Measurements from ENCODE around the gene KCNQ1. TPM values are rescaled to one million over a fixed set of nuclear protein-coding genes. Genes with fewer than 3 reads are reported as not detected.
A peak's percentile ranks its signal among the peaks of the same experiment; 100 is the strongest.

The KCNQ1 gene
- total RNA-seq, 2 experiments from 2014 or later, result 9.1 to 10.9 TPM

DNA sequence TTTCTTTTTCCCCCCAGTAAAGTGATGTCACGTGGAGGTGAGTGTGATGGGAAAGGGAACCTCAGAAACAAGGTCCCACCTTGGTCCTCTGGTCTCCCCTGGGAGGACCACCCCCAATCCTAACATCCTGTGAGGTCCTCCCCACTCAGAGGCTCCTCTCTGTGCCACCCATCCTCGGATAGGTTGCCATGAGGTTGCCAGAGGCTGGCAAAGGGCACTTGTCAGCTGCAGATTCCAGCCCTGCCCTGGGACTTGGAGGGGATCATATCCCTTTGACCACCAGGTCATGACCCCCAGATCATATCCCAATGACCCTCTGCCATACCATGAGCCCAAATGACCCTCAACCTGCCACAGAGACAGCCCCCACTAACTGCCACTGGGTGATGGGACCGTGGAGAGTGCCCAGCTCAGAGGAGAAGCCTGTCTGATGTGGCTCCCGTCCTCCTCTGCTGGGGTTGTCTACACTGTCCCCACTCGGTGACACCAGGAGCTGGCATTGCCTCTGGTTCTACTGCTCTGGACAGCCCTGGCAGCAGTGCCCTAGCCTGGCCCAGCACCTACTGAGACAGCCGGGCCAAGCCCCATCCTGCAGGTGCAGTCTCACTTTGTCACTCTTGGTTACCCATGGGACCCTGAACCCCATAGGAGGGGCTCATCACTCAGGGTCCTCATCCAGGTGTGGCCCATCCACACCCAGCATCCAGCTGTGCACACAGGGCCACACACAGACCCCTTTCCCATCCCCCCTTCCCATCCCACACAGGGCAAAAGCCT, 345.2 kb downstream of the KCNQ1 start:
- no peak overlapping the region for H3K4me3 Mint-ChIP-seq
- H3K36me3 Mint-ChIP-seq (ENCODE audit: low read depth), result no peaks in the 10 kb centered on the region
- ATAC-seq (no peak), DNase-seq (peak; percentile 4)
- intact Hi-C loops (cut with DNase I, micrococcal nuclease), result no loop called here
- H3K9me3 Mint-ChIP-seq (ENCODE audit: low read depth), result no peaks in the 10 kb centered on the region
- H3K4me1 Mint-ChIP-seq, result no peaks in the 10 kb centered on the region
- ChIA-PET POLR2A (no interaction called here), CTCF (no interaction called here)
- H3K27me3 Mint-ChIP-seq, result no peaks in the 10 kb centered on the region
- no peak overlapping the region for H3K27ac Mint-ChIP-seq

DNA sequence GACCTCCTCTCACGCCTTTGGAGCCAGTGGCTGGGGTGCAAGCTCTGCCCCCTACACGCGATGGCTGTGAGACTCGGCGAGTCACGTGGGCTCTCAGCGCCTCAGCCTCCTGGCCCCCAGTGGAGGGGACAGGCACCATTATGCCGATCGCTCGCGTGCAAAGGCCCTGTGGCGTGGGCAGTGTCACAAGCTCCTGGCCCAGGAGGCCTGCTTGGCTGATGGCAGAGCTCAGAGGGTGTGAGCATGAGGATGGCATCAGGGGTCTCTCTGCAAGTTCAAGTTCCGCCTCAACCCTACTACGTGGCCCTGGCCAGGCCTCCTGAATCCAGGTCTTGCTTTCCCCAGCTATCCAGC, 345.7 kb downstream of the KCNQ1 start:
- Mint-ChIP-seq H3K4me1 (no peaks in the 10 kb centered on the region), H3K27me3 (no peaks in the 10 kb centered on the region), H3K9me3 (ENCODE audit: low read depth) (no peaks in the 10 kb centered on the region), H3K27ac (no peak overlapping the region), H3K36me3 (ENCODE audit: low read depth) (no peaks in the 10 kb centered on the region), H3K4me3 (no peak overlapping the region)
- DNase-seq (peak; percentile 3), ATAC-seq (no peak)
- ChIA-PET CTCF (no interaction called here), POLR2A (no interaction called here)
- intact Hi-C loops (cut with DNase I, micrococcal nuclease), result no loop called here

DNA sequence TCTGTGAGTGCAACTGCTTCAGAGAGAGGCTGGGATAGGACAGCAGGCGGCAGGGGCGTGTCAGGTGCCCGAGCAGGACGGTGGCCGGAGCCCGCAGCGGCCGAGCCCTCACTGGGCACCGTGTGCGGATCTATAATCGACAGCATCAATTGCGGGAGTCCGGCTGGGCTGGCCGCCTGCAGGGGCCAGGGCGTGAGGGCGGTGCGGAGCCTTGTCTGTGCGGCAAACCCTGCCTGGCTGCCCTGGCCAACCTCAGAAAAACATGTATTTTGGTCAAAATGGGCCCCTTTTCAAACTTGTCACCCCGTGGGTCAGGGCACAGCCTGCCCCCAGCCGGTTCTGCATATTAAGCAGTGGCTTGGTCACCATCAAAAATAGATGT, 346.3 kb downstream of the KCNQ1 start:
- H3K27me3 Mint-ChIP-seq, result no peaks in the 10 kb centered on the region
- no peak for ATAC-seq
- no peaks in the 10 kb centered on the region for H3K36me3 Mint-ChIP-seq (ENCODE audit: low read depth)
- ChIA-PET CTCF (no interaction called here), POLR2A (no interaction called here)
- H3K4me1 Mint-ChIP-seq, result no peaks in the 10 kb centered on the region
- H3K27ac Mint-ChIP-seq, result no peak overlapping the region
- intact Hi-C loops (cut with DNase I, micrococcal nuclease), result no loop called here
- H3K9me3 Mint-ChIP-seq (ENCODE audit: low read depth), result no peaks in the 10 kb centered on the region
- peak; percentile 6 for DNase-seq
- no peak overlapping the region for H3K4me3 Mint-ChIP-seq

DNA sequence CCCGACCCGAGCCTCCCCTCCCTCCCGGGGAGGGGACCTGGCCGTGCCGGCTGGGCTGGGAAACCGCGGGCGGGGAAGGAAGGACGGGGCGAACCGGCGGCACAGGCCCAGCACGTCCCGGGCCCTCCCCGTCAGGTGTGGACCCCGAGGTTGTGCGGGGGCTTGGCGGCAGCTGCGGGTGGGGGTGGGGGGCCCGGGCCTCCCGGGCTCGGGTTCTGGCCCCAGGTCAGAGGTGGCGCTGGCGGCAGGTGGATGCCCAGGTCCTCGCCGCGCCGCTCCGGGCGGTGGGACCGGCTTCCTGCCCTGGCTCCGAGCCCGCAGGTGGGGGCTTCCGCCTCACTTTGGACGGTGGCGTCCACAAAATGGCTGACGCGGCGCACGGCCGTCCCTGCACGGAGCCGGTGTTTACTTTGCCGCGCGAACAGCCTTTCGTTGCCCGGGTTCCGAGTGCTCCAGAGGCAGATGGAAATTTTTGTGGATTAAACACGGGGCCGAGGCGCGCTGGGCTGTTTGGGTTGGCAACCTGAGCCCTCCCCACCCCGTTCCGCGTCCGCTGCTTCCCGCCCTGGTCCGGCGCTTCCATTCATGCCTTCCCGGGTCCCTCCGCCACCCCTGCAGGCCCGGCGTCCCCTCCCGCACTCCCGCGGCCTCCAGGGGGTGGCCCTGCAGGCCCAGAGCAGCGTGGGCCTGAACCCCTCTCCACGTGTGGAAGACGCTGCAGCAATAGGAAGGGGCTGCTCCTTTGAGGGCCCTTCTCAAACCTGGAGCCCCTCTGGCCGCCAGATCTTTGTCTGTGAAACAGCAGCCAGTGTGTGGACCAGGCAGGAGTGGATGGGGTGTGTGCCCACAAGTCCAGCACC, 346.9 kb downstream of the KCNQ1 start:
- no peak overlapping the region for H3K27ac Mint-ChIP-seq
- peak; percentile 50 for DNase-seq

DNA sequence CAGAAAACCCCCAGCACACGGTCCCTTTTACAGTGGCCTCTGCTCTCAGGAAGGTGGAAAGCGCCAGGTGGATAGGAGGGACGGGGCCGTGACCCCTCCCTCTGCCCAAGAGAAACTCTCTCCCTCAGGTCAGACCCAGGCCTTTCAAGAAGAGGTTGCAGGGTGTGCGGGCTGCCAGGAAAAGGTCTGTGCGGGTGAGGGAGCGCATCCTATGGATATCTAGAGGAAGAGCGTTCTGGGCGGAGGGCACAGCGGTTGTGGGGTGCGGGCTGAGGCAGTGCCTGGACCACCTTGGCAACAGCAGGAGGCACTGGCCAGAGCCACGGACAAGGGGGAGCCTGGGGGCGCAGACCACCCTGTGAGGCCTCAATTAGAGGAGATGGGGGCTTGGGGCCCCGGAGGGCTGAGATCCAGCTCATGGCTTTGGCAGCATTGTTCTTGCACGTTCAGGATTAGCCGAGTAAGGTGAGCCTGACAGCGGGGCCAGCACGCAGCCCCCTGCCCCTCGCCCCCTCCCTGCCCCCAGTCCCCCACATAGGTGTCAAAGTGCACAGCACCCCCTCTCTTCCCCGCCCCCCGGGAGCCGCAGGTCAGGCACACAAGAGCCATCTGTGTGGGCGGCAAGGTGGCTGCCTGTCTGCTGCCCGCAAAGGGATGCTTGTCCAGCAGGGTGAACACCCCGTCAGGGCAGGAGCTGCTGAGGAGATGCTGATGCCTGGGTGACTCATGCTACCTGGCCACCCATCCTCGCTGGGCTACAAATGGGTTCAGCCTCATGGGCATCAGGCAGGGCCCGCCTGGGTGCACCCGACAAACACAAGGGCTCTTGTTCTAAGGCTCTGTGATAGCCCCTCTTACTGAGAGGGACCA, 347.8 kb downstream of the KCNQ1 start:
- H3K4me3 Mint-ChIP-seq, result peak overlapping the region; percentile 43
- ChIA-PET POLR2A (no interaction called here), CTCF (no interaction called here)
- H3K4me1 Mint-ChIP-seq, result no peaks in the 10 kb centered on the region
- ATAC-seq (no peak), DNase-seq (no peak)
- H3K36me3 Mint-ChIP-seq (ENCODE audit: low read depth), result no peaks in the 10 kb centered on the region
- intact Hi-C loops (cut with DNase I, micrococcal nuclease), result no loop called here
- H3K27ac Mint-ChIP-seq, result no peak overlapping the region
- no peaks in the 10 kb centered on the region for H3K27me3 Mint-ChIP-seq
- no peaks in the 10 kb centered on the region for H3K9me3 Mint-ChIP-seq (ENCODE audit: low read depth)

More for the DNA sequence above, 346.9 kb downstream of the KCNQ1 start:
- no peaks in the 10 kb centered on the region for H3K36me3 Mint-ChIP-seq (ENCODE audit: low read depth)
- no peaks in the 10 kb centered on the region for H3K4me1 Mint-ChIP-seq
- intact Hi-C loops (cut with DNase I, micrococcal nuclease), result no loop called here
- no peaks in the 10 kb centered on the region for H3K9me3 Mint-ChIP-seq (ENCODE audit: low read depth)
- ChIA-PET CTCF (no interaction called here), POLR2A (no interaction called here)
- H3K27me3 Mint-ChIP-seq, result no peaks in the 10 kb centered on the region
- H3K4me3 Mint-ChIP-seq, result peak overlapping the region; percentile 43
- peak; percentile 75 for ATAC-seq

DNA sequence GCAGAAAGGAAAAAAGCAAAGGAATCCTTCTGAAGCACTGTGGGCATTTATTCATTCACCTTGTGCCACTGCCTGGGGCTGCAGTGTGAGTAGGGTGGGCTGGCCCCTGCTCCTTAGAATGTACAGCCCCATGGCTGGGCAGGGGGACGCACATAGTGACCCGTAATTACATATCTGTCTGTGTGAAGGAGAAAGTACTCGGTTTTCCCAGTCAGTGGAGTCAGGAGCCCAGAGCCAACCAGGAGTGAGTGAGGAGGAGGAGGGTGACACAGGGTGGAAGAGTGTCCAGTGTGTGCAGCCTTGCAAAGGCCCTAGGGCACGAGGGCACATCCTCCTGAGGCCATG, 348.9 kb downstream of the KCNQ1 start:
- H3K4me3 Mint-ChIP-seq, result no peak overlapping the region
- no peak overlapping the region for H3K27ac Mint-ChIP-seq
- CTCF ChIA-PET, result no interaction called here
- intact Hi-C loops (cut with DNase I, micrococcal nuclease), result no loop called here
- H3K27me3 Mint-ChIP-seq, result no peaks in the 10 kb centered on the region
- DNase-seq (no peak), ATAC-seq (no peak)
- no peaks in the 10 kb centered on the region for H3K36me3 Mint-ChIP-seq (ENCODE audit: low read depth)
- H3K9me3 Mint-ChIP-seq (ENCODE audit: low read depth), result no peaks in the 10 kb centered on the region
- POLR2A ChIA-PET, result no interaction called here
- H3K4me1 Mint-ChIP-seq, result no peaks in the 10 kb centered on the region

DNA sequence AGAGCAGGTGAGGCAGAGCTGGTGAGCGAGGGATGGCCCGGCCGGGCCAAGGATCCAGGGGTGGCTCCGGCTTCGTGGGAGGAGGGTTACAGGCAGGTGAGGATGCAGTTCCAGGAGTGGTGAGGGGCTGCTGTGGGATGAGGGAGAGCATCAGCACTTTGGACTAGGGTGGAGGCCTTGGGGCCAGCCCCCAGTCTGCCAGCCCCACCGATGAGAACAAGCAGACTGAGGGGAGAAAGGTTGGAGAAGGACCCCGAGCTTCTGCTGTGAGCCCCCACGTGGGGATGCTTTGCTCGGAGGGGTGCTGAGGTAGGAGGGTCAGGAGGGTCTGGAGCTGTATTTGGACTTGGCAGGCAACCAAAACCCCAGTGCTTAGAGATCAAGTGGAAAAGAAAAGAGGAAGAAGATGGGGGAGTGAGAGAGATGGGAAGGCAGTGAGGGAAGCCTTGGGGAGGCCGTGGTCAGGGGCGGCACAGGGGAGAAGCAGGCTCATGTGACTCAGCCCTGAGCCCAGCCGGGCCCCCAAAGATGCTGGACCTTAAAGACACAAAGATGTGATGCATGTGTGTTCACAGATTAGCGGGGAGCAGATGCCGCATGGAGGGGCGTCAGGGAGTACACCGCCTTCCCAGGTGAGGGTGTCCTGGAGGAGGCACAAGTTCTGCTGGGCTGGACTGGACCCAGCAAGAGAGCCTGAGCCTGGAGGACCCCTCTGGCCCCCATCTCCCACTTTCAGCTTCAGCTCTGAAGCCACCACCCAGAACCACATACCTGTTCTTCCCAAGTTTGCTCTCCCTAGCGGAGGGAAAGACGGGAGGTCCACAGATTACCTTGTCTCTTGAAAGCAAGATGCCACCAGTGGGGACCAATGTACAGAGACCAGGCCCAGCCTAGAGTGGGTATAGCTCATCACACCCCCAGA, 349.5 kb downstream of the KCNQ1 start:
- ChIA-PET CTCF (no interaction called here), POLR2A (no interaction called here)
- H3K27me3 Mint-ChIP-seq, result no peaks in the 10 kb centered on the region
- DNase-seq (no peak), ATAC-seq (no peak)
- no peak overlapping the region for H3K4me3 Mint-ChIP-seq
- H3K36me3 Mint-ChIP-seq (ENCODE audit: low read depth), result no peaks in the 10 kb centered on the region
- H3K9me3 Mint-ChIP-seq (ENCODE audit: low read depth), result no peaks in the 10 kb centered on the region
- no peaks in the 10 kb centered on the region for H3K4me1 Mint-ChIP-seq
- no peak overlapping the region for H3K27ac Mint-ChIP-seq
- intact Hi-C loops (cut with DNase I, micrococcal nuclease), result no loop called here

DNA sequence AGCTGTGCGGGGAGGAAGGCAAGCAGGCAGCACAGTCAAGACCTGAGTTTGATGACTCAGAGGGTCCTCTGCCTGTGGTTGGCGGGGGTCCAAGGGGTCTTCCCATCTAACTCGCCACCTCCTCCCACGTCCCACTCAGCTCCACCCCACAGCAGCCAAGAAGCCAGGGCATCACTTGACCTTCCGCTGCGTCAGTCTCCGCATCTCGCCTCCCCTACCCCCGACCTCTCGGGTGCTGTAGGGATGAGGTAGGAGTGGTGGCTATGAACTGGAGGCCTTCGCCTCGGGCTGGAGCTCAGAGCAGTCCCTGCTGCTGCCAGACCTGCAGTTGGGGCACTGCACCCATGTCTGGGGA, 350.1 kb downstream of the KCNQ1 start:
- H3K27me3 Mint-ChIP-seq, result no peaks in the 10 kb centered on the region
- intact Hi-C loops (cut with DNase I, micrococcal nuclease), result no loop called here
- no peaks in the 10 kb centered on the region for H3K4me1 Mint-ChIP-seq
- no peak overlapping the region for H3K27ac Mint-ChIP-seq
- ChIA-PET POLR2A (no interaction called here), CTCF (no interaction called here)
- H3K4me3 Mint-ChIP-seq, result no peak overlapping the region
- ATAC-seq (no peak), DNase-seq (peak; percentile 3)
- no peaks in the 10 kb centered on the region for H3K9me3 Mint-ChIP-seq (ENCODE audit: low read depth)
- no peaks in the 10 kb centered on the region for H3K36me3 Mint-ChIP-seq (ENCODE audit: low read depth)

DNA sequence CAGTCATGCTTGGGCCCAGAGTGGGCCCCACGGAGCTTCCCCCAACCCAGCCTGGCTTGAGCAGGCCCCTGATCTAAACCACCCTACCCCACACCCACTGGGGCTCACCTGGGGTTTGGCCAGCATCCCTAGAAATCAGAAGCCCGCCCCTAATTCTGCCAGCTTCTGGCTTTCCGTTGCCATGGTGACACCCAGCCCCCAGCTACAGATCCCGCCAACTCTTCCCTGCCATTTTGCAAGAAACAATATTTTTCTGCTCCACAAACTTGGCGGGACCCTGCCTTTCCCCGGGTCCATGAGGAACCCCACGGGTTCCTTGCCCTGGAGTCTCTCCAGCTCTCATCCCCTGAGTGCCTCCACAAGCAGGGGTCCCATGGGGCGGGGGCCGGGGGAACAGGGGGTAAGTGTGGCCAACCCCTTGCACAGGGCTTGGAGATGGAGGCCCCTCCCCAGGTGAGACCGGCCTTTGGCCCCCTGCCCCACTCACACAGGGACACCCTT, 350.7 kb downstream of the KCNQ1 start:
- intact Hi-C loops (cut with DNase I, micrococcal nuclease), result no loop called here
- Mint-ChIP-seq H3K4me1 (no peaks in the 10 kb centered on the region), H3K36me3 (ENCODE audit: low read depth) (no peaks in the 10 kb centered on the region), H3K9me3 (ENCODE audit: low read depth) (no peaks in the 10 kb centered on the region), H3K27ac (no peak overlapping the region), H3K4me3 (no peak overlapping the region), H3K27me3 (no peaks in the 10 kb centered on the region)
- DNase-seq (peak; percentile 1), ATAC-seq (no peak)
- ChIA-PET CTCF (no interaction called here), POLR2A (no interaction called here)

DNA sequence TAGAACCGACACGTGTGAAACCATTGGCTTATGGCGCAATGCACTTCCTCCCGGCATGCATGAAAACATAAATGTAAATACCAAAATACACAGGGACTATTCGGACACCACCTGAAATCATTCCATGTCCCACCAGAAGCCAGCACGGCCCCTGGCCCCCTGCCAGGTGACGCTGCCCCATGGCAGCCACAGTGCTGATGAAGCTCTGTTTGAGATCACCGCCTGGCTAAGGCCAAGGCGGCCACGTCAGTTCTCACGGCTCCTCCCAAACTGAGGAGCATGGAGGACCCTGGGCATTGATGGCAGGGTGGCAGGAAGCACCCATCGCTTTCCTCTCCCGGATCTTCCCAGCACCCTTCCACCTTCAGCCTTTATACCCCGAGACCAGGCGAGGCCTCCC, 351.3 kb downstream of the KCNQ1 start:
- H3K27me3 Mint-ChIP-seq, result no peaks in the 10 kb centered on the region
- DNase-seq (peak; percentile 3), ATAC-seq (no peak)
- H3K27ac Mint-ChIP-seq, result no peak overlapping the region
- no peaks in the 10 kb centered on the region for H3K4me1 Mint-ChIP-seq
- no peaks in the 10 kb centered on the region for H3K36me3 Mint-ChIP-seq (ENCODE audit: low read depth)
- intact Hi-C loops (cut with DNase I, micrococcal nuclease), result no loop called here
- H3K9me3 Mint-ChIP-seq (ENCODE audit: low read depth), result no peaks in the 10 kb centered on the region
- ChIA-PET CTCF (no interaction called here), POLR2A (no interaction called here)
- no peak overlapping the region for H3K4me3 Mint-ChIP-seq

DNA sequence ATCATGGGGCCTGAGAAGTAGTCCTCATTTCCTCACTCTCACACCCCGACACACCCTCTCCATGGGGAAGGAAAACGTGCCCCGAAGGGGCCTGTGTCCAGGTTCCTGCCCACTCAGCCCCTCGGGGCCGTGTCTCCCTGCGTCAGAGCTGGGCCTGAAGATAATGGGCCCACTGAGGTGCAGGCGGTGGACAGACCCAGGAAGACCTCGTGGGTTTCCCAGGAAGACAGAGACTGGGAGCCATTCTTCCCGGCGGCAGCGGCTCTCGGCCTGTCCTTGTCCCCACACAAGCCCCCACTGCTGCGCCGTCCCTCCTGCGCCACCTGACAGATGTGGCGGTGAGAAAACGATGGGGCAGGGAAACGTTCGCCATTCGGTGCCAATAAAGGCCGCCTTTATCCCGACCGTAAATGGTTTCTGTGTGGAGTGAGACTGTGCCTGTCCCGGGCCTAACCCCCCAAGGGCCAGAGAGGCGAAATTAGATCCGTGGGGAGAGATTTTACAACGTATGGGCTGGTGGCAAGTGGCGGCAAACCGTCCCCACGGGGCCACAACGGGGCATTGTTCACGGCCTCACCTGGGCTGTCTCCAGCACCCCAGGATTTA, 351.8 kb downstream of the KCNQ1 start:
- Mint-ChIP-seq H3K4me1 (no peaks in the 10 kb centered on the region), H3K36me3 (ENCODE audit: low read depth) (no peaks in the 10 kb centered on the region), H3K27me3 (no peaks in the 10 kb centered on the region), H3K4me3 (no peak overlapping the region), H3K9me3 (ENCODE audit: low read depth) (no peaks in the 10 kb centered on the region), H3K27ac (no peak overlapping the region)
- ChIA-PET CTCF (interaction anchor here (0.6 kb wide), 1 partner anchor 283 kb away, joined by 4 read pairs; no protein-coding TSS in a partner anchor), POLR2A (no interaction called here)
- ATAC-seq, result no peak
- peak; percentile 2 for DNase-seq
- intact Hi-C loops (cut with DNase I, micrococcal nuclease), result no loop called here
